Peyer's patch (tissue), 4 donors: Measurements from ENCODE around the gene EXOC3L4. TPM values are rescaled to one million over a fixed set of nuclear protein-coding genes. Genes with fewer than 3 reads are reported as not detected.

Experiments used
- DNase-seq, 3 donors: peaks; one replicate each; pipeline ENCODE4 v3.0.0-alpha.2; 2017 to 2019
- H3K27ac ChIP-seq, 4 donors: fragments of 200-600 bp; sonication (generic); one replicate each; pipeline ENCODE4 v1.5.1; 2016 to 2019
- H3K27me3 ChIP-seq, 2 donors: fragments of 200-600 bp; sonication (generic); one replicate each; pipeline ENCODE4 v1.5.1; 2019
- H3K36me3 ChIP-seq, 3 donors: fragments of 200-600 bp; sonication (generic); one replicate each; pipeline ENCODE4 v1.5.1; 2016 to 2019
- H3K4me1 ChIP-seq, 4 donors: fragments of 200-600 bp; sonication (generic); one replicate each; pipeline ENCODE4 v1.5.1; 2016 to 2019
- H3K4me3 ChIP-seq, 4 donors: fragments of 200-600 bp; sonication (generic); 1 replicate in 3 of 4; 2 replicates in 1 of 4; pipeline ENCODE4 v1.5.1; 2016 to 2019; ENCODE audit warnings: mild to moderate bottlenecking in 1 of 4
- H3K9me3 ChIP-seq, 4 donors: fragments of 200-600 bp; sonication (generic); one replicate each; pipeline ENCODE4 v1.5.1; 2016 to 2019; ENCODE audit warnings: mild to moderate bottlenecking in 1 of 4
- CTCF ChIP-seq, 6 experiments: fragments of 450-650 bp in 4 of 6; fragments of 200-600 bp in 2 of 6; sonication (generic) in 1 of 6; IDR thresholded peaks; one replicate each; pipeline ENCODE4 v1.5.1; 2017 to 2019; ENCODE audit warnings: antibody characterized with exemption in 6 of 6, mild to moderate bottlenecking in 3 of 6, moderate library complexity in 1 of 6
- POLR2A ChIP-seq, 2 donors: fragments of 450-650 bp; IDR thresholded peaks; one replicate each; pipeline ENCODE4 v1.5.1; 2017; ENCODE audit warnings: antibody characterized with exemption in 2 of 2, mild to moderate bottlenecking in 2 of 2, moderate library complexity in 2 of 2
- total RNA-seq, 4 donors: library from RNA; depleted of rRNA; stranded (reverse); fragments of >200 nt; gene quantifications; one replicate each; pipeline ENCODE4 v1.1.0, GENCODE V29; 2016

EXOC3L4 gene
- total RNA-seq, 4 donors from 2014 or later, result 20.6 to 69.5 (median 34.1) TPM

GRCh38 chr14:103155826-103156394 lies 61.4 kb downstream of the EXOC3L4 start:
- Histone ChIP-seq H3K4me1 (no peaks in the 10 kb centered on the region), H3K27me3 (no peaks in the 10 kb centered on the region), H3K27ac (no peak overlapping the region), H3K36me3 (no peaks in the 10 kb centered on the region), H3K4me3 (no peak overlapping the region), H3K9me3 (no peaks in the 10 kb centered on the region)
- TF ChIP-seq POLR2A (IDR thresholded peaks at IDR 0.05) (no peak), CTCF (IDR thresholded peaks at IDR 0.05) (no peak)
- DNase-seq, result no peak

- Histone ChIP-seq H3K36me3 (no peaks in the 10 kb centered on the region), H3K4me1 (no peaks in the 10 kb centered on the region), H3K4me3 (no peak overlapping the region), H3K27me3 (no peaks in the 10 kb centered on the region), H3K9me3 (no peaks in the 10 kb centered on the region), H3K27ac (no peak overlapping the region)
- TF ChIP-seq CTCF (IDR thresholded peaks at IDR 0.05), result no peak
- TF ChIP-seq POLR2A (IDR thresholded peaks at IDR 0.05), result no peak
- peak in 1 of 3 donors; percentile 39 for DNase-seq
Observed at GRCh38 chr14:103156651-103157378, 62.3 kb downstream of the EXOC3L4 start.

- TF ChIP-seq POLR2A (IDR thresholded peaks at IDR 0.05) (no peak), CTCF (IDR thresholded peaks at IDR 0.05) (no peak)
- no peaks in the 10 kb centered on the region for H3K27me3 ChIP-seq
- no peak overlapping the region for H3K27ac ChIP-seq
- no peak overlapping the region for H3K4me3 ChIP-seq
- DNase-seq, result peak in 1 of 3 donors; percentile 30
- H3K4me1 ChIP-seq, result no peaks in the 10 kb centered on the region
- H3K36me3 ChIP-seq, result no peaks in the 10 kb centered on the region
- no peaks in the 10 kb centered on the region for H3K9me3 ChIP-seq
Observed at GRCh38 chr14:103157969-103158368, 63.4 kb downstream of the EXOC3L4 start.

GRCh38 chr14:103158688-103159087 lies 64.2 kb downstream of the EXOC3L4 start:
- Histone ChIP-seq H3K27ac (no peak overlapping the region), H3K4me1 (no peaks in the 10 kb centered on the region), H3K9me3 (no peaks in the 10 kb centered on the region), H3K4me3 (no peak overlapping the region), H3K36me3 (no peaks in the 10 kb centered on the region), H3K27me3 (no peaks in the 10 kb centered on the region)
- TF ChIP-seq CTCF (IDR thresholded peaks at IDR 0.05), result no peak
- no peak for TF ChIP-seq POLR2A (IDR thresholded peaks at IDR 0.05)
- no peak for DNase-seq

Other genes with a start within 250 kb of the EXOC3L4 start
- 1,000 to 10,000 TPM in 1 of 4 donors, 100 to 1,000 TPM in 2, 10 to 100 TPM in 1; 89.1 to 1,110 (median 806) TPM for gene AMN, start 172.1 kb upstream of the EXOC3L4 start, total RNA-seq
- 100 to 1,000 TPM; 145 to 255 (median 197) TPM for gene CDC42BPB, start 37.2 kb upstream of the EXOC3L4 start, total RNA-seq
- gene LBHD2, start 10.5 kb upstream of the EXOC3L4 start, total RNA-seq, result not detected
- 10 to 100 TPM; 10.5 to 94.9 (median 31.1) TPM for gene TNFAIP2, start 28.7 kb downstream of the EXOC3L4 start, total RNA-seq
- gene EIF5, start 239.5 kb downstream of the EXOC3L4 start, total RNA-seq, result 100 to 1,000 TPM; 176 to 226 (median 217) TPM